ENCODE results near the gene GLT8D2.

GLT8D2 gene

GRCh38 chr12:103948746-103949406 is 101.1 kb downstream of the GLT8D2 start:
- no peak for DNase-seq (ENCODE audit: low read depth in 2 of 2)

GRCh38 chr12:103947871-103948555 is 102.0 kb downstream of the GLT8D2 start:
- DNase-seq (ENCODE audit: low read depth in 2 of 2), result no peak

GRCh38 chr12:103944964-103945363 is 105.0 kb downstream of the GLT8D2 start:
- DNase-seq (ENCODE audit: low read depth in 2 of 2), result no peak
